HCT116 (cell line): ENCODE measurements around the gene MED26.

Experiments
- TF ChIP-seq, protein P1 (sequence below), 3 experiments: fragments of 200-600 bp in 1 of 3; sonication (generic) in 1 of 3; IDR thresholded peaks in 2 of 3; conservative IDR thresholded peaks in 1 of 3; 2 replicates each; pipeline ENCODE4 v1.5.1; 2012 to 2017; ENCODE audit warnings: low read depth in 2 of 3, low read length in 2 of 3, antibody characterized with exemption in 1 of 3, borderline replicate concordance in 1 of 3, control low read depth in 1 of 3, mild to moderate bottlenecking in 1 of 3, mixed read lengths in 1 of 3, mixed run types in 1 of 3, moderate library complexity in 1 of 3; ENCODE audit not compliant: insufficient read depth in 1 of 3
- TF ChIP-seq, protein P2 (sequence below): IDR thresholded peaks from 2 replicates; pipeline ENCODE4 v1.6.1; 2012; ENCODE audit warnings: low read depth

DNA sequence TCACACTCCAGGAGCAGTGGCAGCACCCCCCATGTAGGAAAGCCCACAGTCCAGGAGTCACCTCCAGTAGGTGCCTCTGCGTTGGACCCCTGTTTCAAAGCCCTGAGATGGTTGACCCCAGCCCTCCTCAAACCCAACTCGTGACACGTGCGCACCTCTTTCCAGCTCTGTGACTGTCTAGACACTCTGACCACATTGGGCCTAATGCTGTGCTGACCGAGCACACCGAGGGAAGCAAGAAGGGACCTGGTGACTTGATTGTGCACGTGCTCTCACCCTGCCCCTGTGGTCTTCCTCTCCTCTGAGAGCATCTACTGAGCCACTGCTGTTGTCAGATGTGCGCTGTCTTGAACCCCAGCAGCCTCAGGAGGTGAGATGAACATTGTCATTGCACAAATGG, 32.9 kb downstream of the MED26 start:
- TF ChIP-seq, protein P1, sequence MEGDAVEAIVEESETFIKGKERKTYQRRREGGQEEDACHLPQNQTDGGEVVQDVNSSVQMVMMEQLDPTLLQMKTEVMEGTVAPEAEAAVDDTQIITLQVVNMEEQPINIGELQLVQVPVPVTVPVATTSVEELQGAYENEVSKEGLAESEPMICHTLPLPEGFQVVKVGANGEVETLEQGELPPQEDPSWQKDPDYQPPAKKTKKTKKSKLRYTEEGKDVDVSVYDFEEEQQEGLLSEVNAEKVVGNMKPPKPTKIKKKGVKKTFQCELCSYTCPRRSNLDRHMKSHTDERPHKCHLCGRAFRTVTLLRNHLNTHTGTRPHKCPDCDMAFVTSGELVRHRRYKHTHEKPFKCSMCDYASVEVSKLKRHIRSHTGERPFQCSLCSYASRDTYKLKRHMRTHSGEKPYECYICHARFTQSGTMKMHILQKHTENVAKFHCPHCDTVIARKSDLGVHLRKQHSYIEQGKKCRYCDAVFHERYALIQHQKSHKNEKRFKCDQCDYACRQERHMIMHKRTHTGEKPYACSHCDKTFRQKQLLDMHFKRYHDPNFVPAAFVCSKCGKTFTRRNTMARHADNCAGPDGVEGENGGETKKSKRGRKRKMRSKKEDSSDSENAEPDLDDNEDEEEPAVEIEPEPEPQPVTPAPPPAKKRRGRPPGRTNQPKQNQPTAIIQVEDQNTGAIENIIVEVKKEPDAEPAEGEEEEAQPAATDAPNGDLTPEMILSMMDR (IDR thresholded peaks at IDR 0.05 in 2 of 3, conservative IDR thresholded peaks at IDR 0.05 in 1 of 3; ENCODE audit: borderline replicate concordance in 1 of 3, insufficient read depth in 1 of 3, low read depth in 2 of 3, low read length in 2 of 3) = no peak
- TF ChIP-seq, protein P2, sequence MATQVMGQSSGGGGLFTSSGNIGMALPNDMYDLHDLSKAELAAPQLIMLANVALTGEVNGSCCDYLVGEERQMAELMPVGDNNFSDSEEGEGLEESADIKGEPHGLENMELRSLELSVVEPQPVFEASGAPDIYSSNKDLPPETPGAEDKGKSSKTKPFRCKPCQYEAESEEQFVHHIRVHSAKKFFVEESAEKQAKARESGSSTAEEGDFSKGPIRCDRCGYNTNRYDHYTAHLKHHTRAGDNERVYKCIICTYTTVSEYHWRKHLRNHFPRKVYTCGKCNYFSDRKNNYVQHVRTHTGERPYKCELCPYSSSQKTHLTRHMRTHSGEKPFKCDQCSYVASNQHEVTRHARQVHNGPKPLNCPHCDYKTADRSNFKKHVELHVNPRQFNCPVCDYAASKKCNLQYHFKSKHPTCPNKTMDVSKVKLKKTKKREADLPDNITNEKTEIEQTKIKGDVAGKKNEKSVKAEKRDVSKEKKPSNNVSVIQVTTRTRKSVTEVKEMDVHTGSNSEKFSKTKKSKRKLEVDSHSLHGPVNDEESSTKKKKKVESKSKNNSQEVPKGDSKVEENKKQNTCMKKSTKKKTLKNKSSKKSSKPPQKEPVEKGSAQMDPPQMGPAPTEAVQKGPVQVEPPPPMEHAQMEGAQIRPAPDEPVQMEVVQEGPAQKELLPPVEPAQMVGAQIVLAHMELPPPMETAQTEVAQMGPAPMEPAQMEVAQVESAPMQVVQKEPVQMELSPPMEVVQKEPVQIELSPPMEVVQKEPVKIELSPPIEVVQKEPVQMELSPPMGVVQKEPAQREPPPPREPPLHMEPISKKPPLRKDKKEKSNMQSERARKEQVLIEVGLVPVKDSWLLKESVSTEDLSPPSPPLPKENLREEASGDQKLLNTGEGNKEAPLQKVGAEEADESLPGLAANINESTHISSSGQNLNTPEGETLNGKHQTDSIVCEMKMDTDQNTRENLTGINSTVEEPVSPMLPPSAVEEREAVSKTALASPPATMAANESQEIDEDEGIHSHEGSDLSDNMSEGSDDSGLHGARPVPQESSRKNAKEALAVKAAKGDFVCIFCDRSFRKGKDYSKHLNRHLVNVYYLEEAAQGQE = no peak
